ENCODE measurements around the gene PRPF6.

PRPF6 gene

GRCh38 chr20:64027981-64028685 is 47.2 kb downstream of the PRPF6 start:
- DNase-seq (ENCODE audit: extremely low read depth, low read depth): no peak
- no peak for TF ChIP-seq CTCF (IDR thresholded peaks at IDR 0.05; ENCODE audit: low read depth, low read length)

GRCh38 chr20:64029293-64030117 is 48.6 kb downstream of the PRPF6 start:
- no peak for DNase-seq (ENCODE audit: extremely low read depth, low read depth)
- no peak for TF ChIP-seq CTCF (IDR thresholded peaks at IDR 0.05; ENCODE audit: low read depth, low read length)

- no peak for TF ChIP-seq CTCF (IDR thresholded peaks at IDR 0.05; ENCODE audit: low read depth, low read length)
- DNase-seq (ENCODE audit: extremely low read depth, low read depth): no peak
Observed at GRCh38 chr20:64030371-64031134, 49.6 kb downstream of the PRPF6 start.

GRCh38 chr20:64031822-64032314 is 50.9 kb downstream of the PRPF6 start:
- TF ChIP-seq CTCF (IDR thresholded peaks at IDR 0.05; ENCODE audit: low read depth, low read length): no peak
- DNase-seq (ENCODE audit: extremely low read depth, low read depth): no peak

GRCh38 chr20:64032706-64033624 is 52.0 kb downstream of the PRPF6 start:
- no peak for TF ChIP-seq CTCF (IDR thresholded peaks at IDR 0.05; ENCODE audit: low read depth, low read length)
- DNase-seq (ENCODE audit: extremely low read depth, low read depth): no peak

GRCh38 chr20:64033981-64034493 is 53.1 kb downstream of the PRPF6 start:
- DNase-seq (ENCODE audit: extremely low read depth, low read depth): no peak
- TF ChIP-seq CTCF (IDR thresholded peaks at IDR 0.05; ENCODE audit: low read depth, low read length): no peak
